Measurements from ENCODE around the gene CRACR2B. TPM values are rescaled to one million over a fixed set of nuclear protein-coding genes. Genes with fewer than 3 reads are reported as not detected.

Gene CRACR2B
- total RNA-seq, 2 donors from 2014 or later = 2.6 to 2.9 TPM

GRCh38 chr11:791658-792534 is 35.8 kb upstream of the CRACR2B start:
- no peak overlapping the region for H3K27ac Mint-ChIP-seq
- H3K9me3 Mint-ChIP-seq = no peaks in the 10 kb centered on the region
- H3K4me1 Mint-ChIP-seq (ENCODE audit: low read depth in 2 of 2) = peaks cover 7 to 10% of the 10 kb centered on the region in 2 donors
- H3K27me3 Mint-ChIP-seq = no peaks in the 10 kb centered on the region
- ATAC-seq = no peak
- no peak overlapping the region for H3K4me3 Mint-ChIP-seq
- no peaks in the 10 kb centered on the region for H3K36me3 Mint-ChIP-seq
- DNase-seq (ENCODE audit: low spot score) = no peak

GRCh38 chr11:792535-792821 is 35.2 kb upstream of the CRACR2B start:
- no peaks in the 10 kb centered on the region for H3K36me3 Mint-ChIP-seq
- H3K9me3 Mint-ChIP-seq = no peaks in the 10 kb centered on the region
- H3K4me3 Mint-ChIP-seq = no peak overlapping the region
- no peak for DNase-seq (ENCODE audit: low spot score)
- no peak overlapping the region for H3K27ac Mint-ChIP-seq
- H3K4me1 Mint-ChIP-seq (ENCODE audit: low read depth in 2 of 2) = peaks cover 7 to 10% of the 10 kb centered on the region in 2 donors
- ATAC-seq = no peak
- H3K27me3 Mint-ChIP-seq = no peaks in the 10 kb centered on the region

GRCh38 chr11:792873-793272 is 34.8 kb upstream of the CRACR2B start:
- H3K36me3 Mint-ChIP-seq = no peaks in the 10 kb centered on the region
- ATAC-seq (no peak), DNase-seq (ENCODE audit: low spot score) (no peak)
- H3K9me3 Mint-ChIP-seq = no peaks in the 10 kb centered on the region
- H3K4me3 Mint-ChIP-seq = no peak overlapping the region
- peaks cover 7 to 10% of the 10 kb centered on the region in 2 donors for H3K4me1 Mint-ChIP-seq (ENCODE audit: low read depth in 2 of 2)
- H3K27me3 Mint-ChIP-seq = no peaks in the 10 kb centered on the region
- no peak overlapping the region for H3K27ac Mint-ChIP-seq

GRCh38 chr11:793556-793955 is 34.2 kb upstream of the CRACR2B start:
- ATAC-seq = no peak

GRCh38 chr11:794013-794765 is 33.5 kb upstream of the CRACR2B start:
- no peak overlapping the region for H3K27ac Mint-ChIP-seq

More at GRCh38 chr11:793556-793955, 34.2 kb upstream of the CRACR2B start:
- Mint-ChIP-seq H3K9me3 (no peaks in the 10 kb centered on the region), H3K27me3 (no peaks in the 10 kb centered on the region), H3K4me3 (no peak overlapping the region), H3K27ac (no peak overlapping the region), H3K4me1 (ENCODE audit: low read depth in 2 of 2) (peaks cover 7 to 10% of the 10 kb centered on the region in 2 donors), H3K36me3 (no peaks in the 10 kb centered on the region)
- no peak for DNase-seq (ENCODE audit: low spot score)

GRCh38 chr11:794766-795633 is 32.7 kb upstream of the CRACR2B start:
- H3K4me3 Mint-ChIP-seq = peak overlapping the region; percentile 45
- H3K4me1 Mint-ChIP-seq (ENCODE audit: low read depth in 2 of 2) = peaks cover 7 to 10% of the 10 kb centered on the region in 2 donors
- H3K27ac Mint-ChIP-seq = no peak overlapping the region
- H3K9me3 Mint-ChIP-seq = no peaks in the 10 kb centered on the region
- no peaks in the 10 kb centered on the region for H3K27me3 Mint-ChIP-seq
- H3K36me3 Mint-ChIP-seq = no peaks in the 10 kb centered on the region
- DNase-seq (ENCODE audit: low spot score) (no peak), ATAC-seq (no peak)

More at GRCh38 chr11:794013-794765, 33.5 kb upstream of the CRACR2B start:
- no peak for ATAC-seq
- Mint-ChIP-seq H3K9me3 (no peaks in the 10 kb centered on the region), H3K4me3 (no peak overlapping the region), H3K4me1 (ENCODE audit: low read depth in 2 of 2) (peaks cover 7 to 10% of the 10 kb centered on the region in 2 donors), H3K36me3 (no peaks in the 10 kb centered on the region), H3K27me3 (no peaks in the 10 kb centered on the region)
- no peak for DNase-seq (ENCODE audit: low spot score)

GRCh38 chr11:795634-796564 is 31.8 kb upstream of the CRACR2B start:
- no peaks in the 10 kb centered on the region for H3K36me3 Mint-ChIP-seq

GRCh38 chr11:796565-797295 is 31.0 kb upstream of the CRACR2B start:
- no peaks in the 10 kb centered on the region for H3K36me3 Mint-ChIP-seq
- ATAC-seq = no peak
- H3K27ac Mint-ChIP-seq = peak overlapping the region; percentile 82 to 93
- H3K9me3 Mint-ChIP-seq = no peaks in the 10 kb centered on the region
- H3K4me3 Mint-ChIP-seq = peak overlapping the region; percentile 97
- H3K27me3 Mint-ChIP-seq = no peaks in the 10 kb centered on the region
- no peak for DNase-seq (ENCODE audit: low spot score)
- peaks cover 7% of the 10 kb centered on the region in 2 donors for H3K4me1 Mint-ChIP-seq (ENCODE audit: low read depth in 2 of 2)

More at GRCh38 chr11:795634-796564, 31.8 kb upstream of the CRACR2B start:
- no peaks in the 10 kb centered on the region for H3K27me3 Mint-ChIP-seq
- no peaks in the 10 kb centered on the region for H3K9me3 Mint-ChIP-seq
- H3K4me1 Mint-ChIP-seq (ENCODE audit: low read depth in 2 of 2) = peaks cover 7 to 10% of the 10 kb centered on the region in 2 donors
- ATAC-seq (peak; percentile 83 to 86), DNase-seq (ENCODE audit: low spot score) (peak; percentile 91)
- peak overlapping the region; percentile 97 for H3K4me3 Mint-ChIP-seq
- peak overlapping the region; percentile 82 to 93 for H3K27ac Mint-ChIP-seq

GRCh38 chr11:797296-798092 is 30.2 kb upstream of the CRACR2B start:
- H3K9me3 Mint-ChIP-seq = no peaks in the 10 kb centered on the region
- no peaks in the 10 kb centered on the region for H3K36me3 Mint-ChIP-seq
- H3K27ac Mint-ChIP-seq = peak overlapping the region; percentile 82 to 93
- peaks cover 7% of the 10 kb centered on the region in 2 donors for H3K4me1 Mint-ChIP-seq (ENCODE audit: low read depth in 2 of 2)
- H3K27me3 Mint-ChIP-seq = no peaks in the 10 kb centered on the region
- ATAC-seq (peak; percentile 64 to 70), DNase-seq (ENCODE audit: low spot score) (peak; percentile 85)
- H3K4me3 Mint-ChIP-seq = peak overlapping the region; percentile 97

- H3K27ac Mint-ChIP-seq = peak within 1 kb of the TSS; percentile 82 to 93
- DNase-seq (ENCODE audit: low spot score) (peak; percentile 88), ATAC-seq (peak; percentile 78 to 84)
- peaks cover 7% of the 10 kb centered on the region in 2 donors for H3K4me1 Mint-ChIP-seq (ENCODE audit: low read depth in 2 of 2)
- no peaks in the 10 kb centered on the region for H3K9me3 Mint-ChIP-seq
- H3K27me3 Mint-ChIP-seq = no peaks in the 10 kb centered on the region
- H3K4me3 Mint-ChIP-seq = peak within 1 kb of the TSS; percentile 97
- no peaks in the 10 kb centered on the region for H3K36me3 Mint-ChIP-seq
Observed at GRCh38 chr11:798093-798713, 29.5 kb upstream of the CRACR2B start, which contains the start of gene SLC25A22. TSS of gene SLC25A22 (minus strand) at chr11:798281. CDS start at chr11:795006, 3,275 bp downstream.

- no peak overlapping the region for H3K27ac Mint-ChIP-seq
- H3K4me3 Mint-ChIP-seq = no peak overlapping the region
- ATAC-seq (no peak), DNase-seq (ENCODE audit: low spot score) (no peak)
- no peaks in the 10 kb centered on the region for H3K9me3 Mint-ChIP-seq
- H3K27me3 Mint-ChIP-seq = no peaks in the 10 kb centered on the region
- peaks cover 7% of the 10 kb centered on the region in 2 donors for H3K4me1 Mint-ChIP-seq (ENCODE audit: low read depth in 2 of 2)
- no peaks in the 10 kb centered on the region for H3K36me3 Mint-ChIP-seq
Observed at GRCh38 chr11:799641-800316, 27.9 kb upstream of the CRACR2B start.
